Astrocyte of the cerebellum (primary cell): ENCODE measurements around the gene ETFA.

Experiments used
- DNase-seq: peaks from one replicate; pipeline ENCODE4 v3.0.0-alpha.2; 2011; ENCODE audit warnings: low read depth
- H3K4me3 ChIP-seq: 2 replicates; pipeline ENCODE4 v1.5.1; 2011; ENCODE audit warnings: mild to moderate bottlenecking, low read depth, low read length, moderate library complexity
- in situ Hi-C: cut with HindIII; loops from 2 replicates; pipeline ENCODE4 v1.10.0; 2017; ENCODE audit warnings: low sequenced_read_pairs
- TF ChIP-seq, protein P1 (sequence below): IDR thresholded peaks from 2 replicates; pipeline ENCODE4 v1.5.1; 2012; ENCODE audit warnings: low read length, low read depth, moderate library complexity, mild to moderate bottlenecking; ENCODE audit errors: missing control alignments

Gene ETFA

DNA sequence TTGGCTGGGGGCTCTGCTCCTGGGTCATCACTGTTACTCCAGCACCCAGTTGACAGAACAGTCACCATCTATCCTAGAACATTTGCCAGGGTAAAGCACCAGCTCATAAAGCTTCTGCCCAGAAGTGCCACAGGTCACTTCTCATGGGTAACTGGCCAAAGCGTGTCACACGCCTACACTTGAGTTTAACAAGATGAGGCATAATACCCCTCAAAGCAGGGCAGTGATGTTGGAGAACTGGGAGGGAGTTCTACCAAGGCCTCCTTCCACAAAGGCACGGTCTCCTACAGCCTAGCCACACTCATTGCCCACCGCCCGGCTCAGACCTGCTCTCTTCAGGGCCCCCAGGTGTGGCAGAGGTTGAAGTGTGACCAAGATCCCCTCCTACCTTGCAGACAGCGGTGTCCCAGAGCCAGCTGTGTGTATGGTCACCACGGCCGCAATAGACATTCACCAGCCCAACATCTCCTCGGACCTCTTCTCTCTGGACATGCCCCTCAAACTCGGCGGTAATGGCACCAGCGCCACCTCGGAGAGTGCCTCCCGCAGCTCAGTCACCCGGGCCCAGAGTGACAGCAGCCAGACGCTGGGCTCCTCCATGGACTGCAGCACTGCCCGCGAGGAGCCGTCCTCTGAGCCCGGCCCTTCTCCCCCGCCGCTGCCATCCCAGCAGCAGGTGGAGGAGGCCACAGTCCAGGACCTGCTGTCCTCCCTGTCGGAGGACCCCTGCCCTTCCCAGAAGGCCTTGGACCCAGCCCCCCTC is 107.7 kb downstream of the ETFA start:
- H3K4me3 ChIP-seq, result no peak overlapping the region
- no peak for DNase-seq
- TF ChIP-seq, protein P1, sequence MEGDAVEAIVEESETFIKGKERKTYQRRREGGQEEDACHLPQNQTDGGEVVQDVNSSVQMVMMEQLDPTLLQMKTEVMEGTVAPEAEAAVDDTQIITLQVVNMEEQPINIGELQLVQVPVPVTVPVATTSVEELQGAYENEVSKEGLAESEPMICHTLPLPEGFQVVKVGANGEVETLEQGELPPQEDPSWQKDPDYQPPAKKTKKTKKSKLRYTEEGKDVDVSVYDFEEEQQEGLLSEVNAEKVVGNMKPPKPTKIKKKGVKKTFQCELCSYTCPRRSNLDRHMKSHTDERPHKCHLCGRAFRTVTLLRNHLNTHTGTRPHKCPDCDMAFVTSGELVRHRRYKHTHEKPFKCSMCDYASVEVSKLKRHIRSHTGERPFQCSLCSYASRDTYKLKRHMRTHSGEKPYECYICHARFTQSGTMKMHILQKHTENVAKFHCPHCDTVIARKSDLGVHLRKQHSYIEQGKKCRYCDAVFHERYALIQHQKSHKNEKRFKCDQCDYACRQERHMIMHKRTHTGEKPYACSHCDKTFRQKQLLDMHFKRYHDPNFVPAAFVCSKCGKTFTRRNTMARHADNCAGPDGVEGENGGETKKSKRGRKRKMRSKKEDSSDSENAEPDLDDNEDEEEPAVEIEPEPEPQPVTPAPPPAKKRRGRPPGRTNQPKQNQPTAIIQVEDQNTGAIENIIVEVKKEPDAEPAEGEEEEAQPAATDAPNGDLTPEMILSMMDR, result no peak
- in situ Hi-C loops, result loop anchor here (25.0 kb wide), 1 partner anchor 634 kb away; no protein-coding TSS in a partner anchor

DNA sequence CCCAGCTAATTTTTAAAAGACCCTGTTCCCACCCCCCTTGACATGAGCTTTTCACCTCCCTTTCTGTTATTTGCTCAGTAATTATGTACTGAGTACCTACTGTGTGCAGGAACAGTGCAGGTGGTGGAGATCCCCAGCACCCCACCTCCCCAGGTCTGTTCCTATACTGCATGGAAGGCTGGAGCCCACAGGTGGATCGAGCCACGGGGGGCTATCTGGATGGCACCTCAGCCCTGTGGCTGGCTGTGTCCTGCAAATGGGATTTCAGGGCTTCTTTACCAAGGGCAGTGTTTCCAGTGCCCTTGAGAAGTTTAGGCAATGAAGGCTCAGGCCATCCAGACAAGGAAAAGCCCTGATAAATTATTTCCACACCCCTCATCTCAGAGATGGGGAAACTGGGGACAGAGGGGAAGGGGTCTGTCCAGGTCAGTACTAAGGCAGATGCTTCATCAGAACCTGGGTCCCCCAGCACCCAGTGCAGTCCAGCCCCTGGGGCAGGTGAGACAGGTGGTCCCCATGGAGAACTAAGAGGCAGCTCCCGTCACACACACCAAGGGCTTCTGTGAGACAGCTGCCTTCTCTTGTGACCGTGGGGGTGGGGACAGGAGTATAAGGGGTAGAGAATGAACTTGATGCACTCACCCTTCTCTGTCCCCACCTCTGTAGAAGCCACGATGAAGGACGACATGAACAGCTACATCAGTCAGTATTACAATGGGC is 109.6 kb downstream of the ETFA start:
- in situ Hi-C loops, result loop anchor here (25.0 kb wide), 1 partner anchor 636 kb away; no protein-coding TSS in a partner anchor
- TF ChIP-seq, protein P1, result no peak
- H3K4me3 ChIP-seq, result no peak overlapping the region
- no peak for DNase-seq

DNA sequence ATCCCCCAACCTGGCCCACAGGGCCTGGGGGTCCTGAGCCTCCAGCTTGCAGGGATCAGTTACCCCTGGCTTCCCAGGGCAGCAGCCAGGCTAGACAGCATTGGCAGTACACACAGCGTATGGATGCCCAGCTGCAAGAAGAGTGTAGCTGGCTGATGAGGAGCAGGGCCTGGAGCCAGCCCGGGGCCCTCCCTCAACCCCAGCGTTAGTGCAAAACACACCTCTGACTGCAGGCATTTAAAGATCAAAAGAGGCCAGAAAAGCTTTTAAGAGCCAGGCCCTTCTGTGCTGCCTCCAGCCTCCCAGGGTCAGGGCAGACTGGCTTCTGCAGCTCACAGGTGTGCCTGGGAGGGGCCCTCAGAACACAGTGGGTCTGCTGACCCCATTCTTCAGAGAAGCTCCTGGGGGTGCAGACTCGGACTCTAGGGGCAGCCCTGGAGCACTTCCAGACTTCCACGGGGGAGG is 110.6 kb downstream of the ETFA start:
- in situ Hi-C loops, result loop anchor here (25.0 kb wide), 1 partner anchor 637 kb away; no protein-coding TSS in a partner anchor

DNA sequence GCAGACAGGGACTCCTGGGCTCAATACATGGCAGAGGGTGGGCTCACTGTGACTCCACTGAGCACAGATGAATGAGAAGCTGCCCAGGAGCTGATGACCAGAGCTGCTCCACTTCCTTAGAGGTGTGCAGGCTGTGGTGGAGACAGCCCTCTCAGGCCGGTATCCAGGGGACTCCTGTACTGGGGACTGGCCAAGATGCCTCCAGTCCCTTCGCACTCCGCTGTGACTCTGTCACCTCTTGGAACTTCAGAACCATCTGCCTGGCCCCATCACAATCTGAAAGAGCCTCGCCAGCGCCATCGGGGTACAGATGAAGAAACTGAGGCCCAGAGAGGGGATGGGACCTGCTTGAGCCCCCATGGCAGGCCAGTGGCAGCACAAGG is 111.2 kb downstream of the ETFA start:
- TF ChIP-seq, protein P1, result no peak
- no peak for DNase-seq
- in situ Hi-C loops, result loop anchor here (25.0 kb wide), 1 partner anchor 637 kb away; no protein-coding TSS in a partner anchor

More for the DNA sequence above, 110.6 kb downstream of the ETFA start:
- DNase-seq, result no peak
- TF ChIP-seq, protein P1, result no peak
- no peak overlapping the region for H3K4me3 ChIP-seq

DNA sequence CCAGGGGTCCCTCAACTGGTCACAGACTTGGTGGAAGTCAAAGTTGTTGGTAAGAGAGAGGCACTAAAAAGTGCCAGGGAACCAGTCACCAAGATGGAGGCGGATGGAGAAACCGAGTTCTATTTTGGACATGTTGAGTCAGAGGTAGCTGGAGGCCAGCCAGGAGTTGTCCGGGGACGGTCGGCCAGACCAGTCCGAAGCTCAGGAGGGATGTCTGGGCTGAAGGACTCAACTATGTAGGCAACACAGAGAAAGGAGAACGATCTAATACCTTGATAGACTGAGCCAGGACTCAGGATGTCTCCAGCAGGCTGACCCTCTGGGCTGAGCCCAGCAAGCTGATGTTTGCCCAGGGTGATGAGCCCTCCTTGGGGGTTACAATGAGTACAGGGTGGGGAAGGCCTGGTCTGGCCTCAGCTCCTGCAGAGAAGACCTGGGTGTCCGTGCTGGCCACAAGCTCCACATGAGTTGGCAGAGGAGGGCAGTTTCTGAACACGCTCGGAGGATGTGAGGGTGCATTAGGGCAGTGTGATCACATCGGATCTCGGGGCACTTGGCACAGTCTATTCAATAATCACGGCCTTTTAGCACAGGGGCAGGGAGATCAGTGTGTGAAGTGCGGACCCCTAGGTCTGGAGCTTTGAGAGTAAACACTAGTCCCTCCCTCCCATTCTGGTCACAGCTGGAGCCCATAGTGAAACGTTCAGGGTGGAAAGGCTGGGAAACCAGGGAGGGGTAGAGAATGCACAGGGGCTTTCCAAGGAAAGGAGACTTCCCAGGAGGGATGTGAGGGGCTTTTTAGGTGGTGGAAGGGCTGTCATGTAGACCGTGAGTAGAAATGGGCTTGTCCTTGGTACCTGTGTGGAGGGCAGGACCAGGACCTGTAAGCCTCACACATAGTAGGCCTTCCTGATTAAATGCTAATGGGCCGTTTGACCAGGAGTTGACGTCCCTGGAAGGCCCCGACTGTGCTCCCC is 111.9 kb downstream of the ETFA start:
- TF ChIP-seq, protein P1, result no peak
- H3K4me3 ChIP-seq, result no peak overlapping the region
- in situ Hi-C loops, result loop anchor here (25.0 kb wide), 1 partner anchor 638 kb away; no protein-coding TSS in a partner anchor
- DNase-seq, result peak; percentile 68

More for the DNA sequence above, 111.2 kb downstream of the ETFA start:
- no peak overlapping the region for H3K4me3 ChIP-seq
